ENCODE results near the gene UBTD1. TPM values are rescaled to one million over a fixed set of nuclear protein-coding genes. Genes with fewer than 3 reads are reported as not detected.

The UBTD1 gene
- total RNA-seq, 1 donor from 2014 or later, result 32.5 TPM

DNA sequence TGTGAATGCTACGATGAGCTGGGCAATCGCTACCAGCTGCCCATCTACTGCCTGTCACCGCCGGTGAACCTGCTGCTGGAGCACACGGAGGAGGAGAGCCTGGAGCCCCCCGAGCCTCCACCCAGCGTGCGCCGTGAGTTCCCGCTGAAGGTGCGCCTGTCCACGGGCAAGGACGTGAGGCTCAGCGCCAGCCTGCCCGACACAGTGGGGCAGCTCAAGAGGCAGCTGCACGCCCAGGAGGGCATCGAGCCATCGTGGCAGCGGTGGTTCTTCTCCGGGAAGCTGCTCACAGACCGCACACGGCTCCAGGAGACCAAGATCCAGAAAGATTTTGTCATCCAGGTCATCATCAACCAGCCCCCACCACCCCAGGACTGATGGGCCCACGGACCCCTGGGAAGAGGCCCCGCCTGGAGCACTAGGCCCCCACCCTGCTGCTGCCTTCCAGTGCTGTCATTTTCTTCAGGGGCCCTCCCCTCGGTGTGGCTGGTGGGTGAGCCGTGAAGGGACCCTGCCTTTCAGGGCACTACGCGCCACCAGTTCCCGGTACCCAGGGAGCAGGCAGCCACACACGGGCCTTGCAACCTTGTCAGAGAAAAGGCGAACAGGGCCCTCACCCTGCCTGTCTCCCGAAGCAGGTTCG lies 71.5 kb downstream of the UBTD1 start:
- H3K4me3 ChIP-seq (ENCODE audit: low read depth, low read length), result no peak overlapping the region
- TF ChIP-seq CTCF (IDR thresholded peaks at IDR 0.05; ENCODE audit: insufficient read depth, low read length, poor library complexity, severe bottlenecking), result no peak
- peaks cover 1% of the 10 kb centered on the region for H3K36me3 ChIP-seq (ENCODE audit: control insufficient read depth, insufficient read depth, low read length)
- DNase-seq (ENCODE audit: low read depth), result no peak
- H3K27me3 ChIP-seq (ENCODE audit: control insufficient read depth, insufficient read depth, low read length), result no peaks in the 10 kb centered on the region

- TF ChIP-seq CTCF (IDR thresholded peaks at IDR 0.05; ENCODE audit: insufficient read depth, low read length, poor library complexity, severe bottlenecking), result no peak
- Histone ChIP-seq H3K27me3 (ENCODE audit: control insufficient read depth, insufficient read depth, low read length) (no peaks in the 10 kb centered on the region), H3K36me3 (ENCODE audit: control insufficient read depth, insufficient read depth, low read length) (peaks cover 1% of the 10 kb centered on the region), H3K4me3 (ENCODE audit: low read depth, low read length) (no peak overlapping the region)
- DNase-seq (ENCODE audit: low read depth), result no peak
These were observed 72.2 kb downstream of the UBTD1 start for GRCh38 chr10:97570789-97571471.

DNA sequence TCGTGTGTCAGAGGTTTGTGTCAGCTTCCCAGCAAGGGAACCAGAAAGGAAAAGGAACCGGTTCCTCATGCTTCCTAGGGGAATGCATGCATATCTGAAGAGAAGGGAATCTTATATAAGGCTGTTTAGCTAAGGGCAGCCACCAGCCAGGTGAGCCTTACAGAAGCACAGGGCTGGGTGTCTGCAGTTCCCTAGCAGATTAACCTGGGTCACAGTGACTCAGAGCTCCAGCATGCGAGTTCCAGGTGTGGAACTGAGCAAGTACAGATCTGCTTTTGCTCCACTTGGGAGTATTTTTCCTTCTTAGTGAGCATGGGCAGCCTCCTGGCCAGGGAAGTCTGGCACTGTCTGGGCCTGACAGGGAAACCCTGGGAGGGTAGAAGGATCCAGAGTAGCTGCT lies 72.9 kb downstream of the UBTD1 start:
- H3K27me3 ChIP-seq (ENCODE audit: control insufficient read depth, insufficient read depth, low read length), result no peaks in the 10 kb centered on the region
- no peak overlapping the region for H3K4me3 ChIP-seq (ENCODE audit: low read depth, low read length)
- peak; percentile 50 for DNase-seq (ENCODE audit: low read depth)
- no peak for TF ChIP-seq CTCF (IDR thresholded peaks at IDR 0.05; ENCODE audit: insufficient read depth, low read length, poor library complexity, severe bottlenecking)
- H3K36me3 ChIP-seq (ENCODE audit: control insufficient read depth, insufficient read depth, low read length), result peaks cover 1% of the 10 kb centered on the region

DNA sequence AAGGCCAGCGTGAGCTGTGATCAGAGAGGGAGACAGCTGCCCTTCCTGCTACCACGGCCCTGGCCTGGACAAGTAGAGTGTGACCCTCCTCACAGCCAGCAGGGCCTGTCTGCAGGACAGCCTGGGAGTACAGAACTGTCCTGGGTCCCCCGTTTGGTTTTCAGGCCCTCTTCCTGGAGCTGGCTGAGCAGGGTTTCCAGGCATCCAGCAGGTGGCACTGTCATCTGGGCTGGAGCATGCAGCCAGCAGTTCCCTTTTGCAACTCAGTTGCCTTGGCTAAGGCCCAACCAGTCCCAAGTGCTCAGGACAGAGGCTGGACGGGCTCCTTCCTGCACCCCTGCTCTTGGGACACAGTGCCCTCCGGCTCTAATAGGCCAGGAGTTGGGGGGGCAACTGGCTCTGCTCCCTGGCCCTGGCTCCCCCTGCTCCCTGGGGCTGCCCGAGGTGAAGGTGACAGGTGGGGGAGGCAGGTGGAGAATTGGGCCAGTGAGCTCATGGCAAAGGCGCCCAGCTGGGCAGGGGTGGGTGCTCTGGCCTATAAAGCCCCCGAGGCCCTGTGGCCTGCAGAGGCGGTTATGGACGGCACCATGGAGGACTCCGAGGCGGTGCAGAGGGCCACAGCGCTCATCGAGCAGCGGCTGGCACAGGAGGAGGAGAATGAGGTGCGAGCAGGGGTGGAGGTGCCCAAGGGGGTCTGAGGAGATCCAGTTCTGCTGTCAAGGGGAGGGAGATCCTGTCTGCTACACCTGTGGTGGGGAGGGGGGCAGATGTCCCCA lies 73.7 kb downstream of the UBTD1 start, which contains the start of gene ANKRD2:
Gene ANKRD2, plus strand, starts transcription at position 566 of the 776 bp plus-strand sequence. Its CDS starts 10 bp downstream, at position 576.
- DNase-seq (ENCODE audit: low read depth), result no peak
- Histone ChIP-seq H3K27me3 (ENCODE audit: control insufficient read depth, insufficient read depth, low read length) (no peaks in the 10 kb centered on the region), H3K4me3 (ENCODE audit: low read depth, low read length) (no peak within 1 kb of the TSS), H3K36me3 (ENCODE audit: control insufficient read depth, insufficient read depth, low read length) (peaks cover 1% of the 10 kb centered on the region)
- TF ChIP-seq CTCF (IDR thresholded peaks at IDR 0.05; ENCODE audit: insufficient read depth, low read length, poor library complexity, severe bottlenecking), result peak; percentile 94

DNA sequence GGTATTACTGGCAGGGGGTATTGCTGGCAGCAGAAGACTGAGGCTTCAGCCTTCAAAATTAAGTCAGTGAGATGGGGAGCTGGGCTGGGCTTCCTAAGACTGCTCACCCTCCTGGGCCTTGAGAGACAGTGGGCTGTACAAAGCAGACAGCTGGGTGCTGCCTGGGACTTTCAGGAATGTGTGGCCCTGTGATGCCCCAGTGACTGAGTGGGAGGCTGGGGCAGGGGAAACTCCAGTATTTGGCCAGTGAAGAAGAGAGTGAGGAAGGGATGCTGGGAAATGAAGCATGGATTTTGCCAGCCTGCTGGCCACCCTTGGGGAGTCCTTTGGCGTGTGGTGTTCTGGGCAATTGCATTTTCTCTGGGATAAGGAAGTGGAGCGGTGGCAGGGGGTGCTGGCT lies 74.3 kb downstream of the UBTD1 start:
- H3K27me3 ChIP-seq (ENCODE audit: control insufficient read depth, insufficient read depth, low read length), result no peaks in the 10 kb centered on the region
- H3K36me3 ChIP-seq (ENCODE audit: control insufficient read depth, insufficient read depth, low read length), result peaks cover 1% of the 10 kb centered on the region
- H3K4me3 ChIP-seq (ENCODE audit: low read depth, low read length), result no peak overlapping the region
- no peak for DNase-seq (ENCODE audit: low read depth)
- TF ChIP-seq CTCF (IDR thresholded peaks at IDR 0.05; ENCODE audit: insufficient read depth, low read length, poor library complexity, severe bottlenecking), result no peak

Data from kidney epithelial cell (primary cell).